Testis (tissue), 2 donors: ENCODE results near the gene CELF4.

Experiments
- CTCF ChIP-seq, 3 experiments: fragments of 450-650 bp in 2 of 3; fragments of 200-600 bp in 1 of 3; sonication (generic) in 1 of 3; IDR thresholded peaks; one replicate each; pipeline ENCODE4 v1.5.1; 2016 to 2019; ENCODE audit warnings: antibody characterized with exemption in 3 of 3, mild to moderate bottlenecking in 2 of 3, moderate library complexity in 1 of 3
- POLR2A ChIP-seq: fragments of 450-650 bp; IDR thresholded peaks from one replicate; pipeline ENCODE4 v1.6.1; 2017; ENCODE audit warnings: antibody characterized with exemption, mild to moderate bottlenecking, moderate library complexity

DNA sequence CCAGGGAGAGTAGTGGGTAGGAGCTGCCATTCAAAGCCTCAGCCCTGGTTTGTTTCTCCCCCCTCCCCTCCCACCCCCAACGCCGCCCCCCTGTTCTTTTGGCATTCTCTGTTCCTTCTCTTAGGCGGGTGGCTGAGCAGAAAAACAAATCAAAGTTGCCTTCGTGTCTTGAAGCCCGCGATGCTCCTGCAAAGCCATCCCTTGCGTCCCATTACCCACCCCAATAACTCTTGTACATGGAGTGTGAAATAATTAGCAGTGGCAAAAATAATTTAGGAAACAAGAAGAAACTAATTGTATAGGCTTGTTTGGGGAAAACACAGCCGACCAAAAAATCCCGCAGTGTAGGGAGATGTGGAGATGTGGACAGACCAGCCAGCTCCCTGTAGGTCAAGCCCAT lies 59.6 kb downstream of the CELF4 start:
- TF ChIP-seq CTCF (IDR thresholded peaks at IDR 0.05) (no peak), POLR2A (no peak)
